ENCODE measurements around the gene KRT40.
"Not testable (repeated sequence)": the region's sequence is repeated elsewhere in the genome, so short reads cannot be mapped to it uniquely, and the experiment has no call there.

KRT40 gene

GRCh38 chr17:40984226-40984625, at the start of gene KRT40:
TSS of gene KRT40 (minus strand) at chr17:40984326. CDS start at chr17:40984273, 53 bp downstream.
- DNase-seq: no peak

- no peak for DNase-seq
Measured at GRCh38 chr17:41029633-41030245, 45.6 kb upstream of the KRT40 start, which contains the start of gene KRTAP1-4. TSS of gene KRTAP1-4 (minus strand) at chr17:41030195. CDS start at chr17:41030078, 117 bp downstream.

GRCh38 chr17:41026715-41027471, 42.8 kb upstream of the KRT40 start, which contains the start of gene KRTAP1-5:
TSS of gene KRTAP1-5 (minus strand) at chr17:41027208. CDS start at chr17:41027155, 53 bp downstream.
- DNase-seq: no peak

GRCh38 chr17:41024697-41025096, 40.6 kb upstream of the KRT40 start:
- no peak for DNase-seq

- DNase-seq: no peak
Measured at GRCh38 chr17:41020336-41020735, 36.2 kb upstream of the KRT40 start.

GRCh38 chr17:41019415-41019814, 35.3 kb upstream of the KRT40 start:
- DNase-seq: no peak

GRCh38 chr17:41018541-41018940, 34.4 kb upstream of the KRT40 start:
- no peak for DNase-seq

GRCh38 chr17:41016578-41017215, 32.6 kb upstream of the KRT40 start:
- no peak for DNase-seq

GRCh38 chr17:41015454-41015853, 31.3 kb upstream of the KRT40 start:
- no peak for DNase-seq

GRCh38 chr17:41013606-41014005, 29.5 kb upstream of the KRT40 start:
- DNase-seq: no peak

GRCh38 chr17:41013181-41013580, 29.1 kb upstream of the KRT40 start:
- DNase-seq: no peak

- DNase-seq: no peak
Measured at GRCh38 chr17:41012326-41013120, 28.4 kb upstream of the KRT40 start.

- DNase-seq: no peak
Measured at GRCh38 chr17:41010441-41010840, 26.3 kb upstream of the KRT40 start.

- no peak for DNase-seq
Measured at GRCh38 chr17:41009936-41010335, 25.8 kb upstream of the KRT40 start.

- no peak for DNase-seq
Measured at GRCh38 chr17:41009301-41009760, 25.2 kb upstream of the KRT40 start.

GRCh38 chr17:41008811-41009210, 24.7 kb upstream of the KRT40 start, which contains the start of gene KRTAP3-1:
TSS of gene KRTAP3-1 (minus strand) at chr17:41009128. CDS start at chr17:41009074, 54 bp downstream.
- DNase-seq: no peak

GRCh38 chr17:41004397-41004796, 20.3 kb upstream of the KRT40 start:
- DNase-seq: no peak

GRCh38 chr17:41003926-41004325, 19.8 kb upstream of the KRT40 start:
- DNase-seq: no peak

GRCh38 chr17:41002814-41003213, 18.7 kb upstream of the KRT40 start:
- DNase-seq: no peak

- DNase-seq: no peak
Measured at GRCh38 chr17:41001795-41002194, 17.7 kb upstream of the KRT40 start.

GRCh38 chr17:40999563-40999962, 15.4 kb upstream of the KRT40 start, which contains the start of gene KRTAP3-2:
TSS of gene KRTAP3-2 (minus strand) at chr17:40999906. CDS start at chr17:40999853, 53 bp downstream.
- DNase-seq: not testable (repeated sequence)

GRCh38 chr17:40997361-40997760, 13.2 kb upstream of the KRT40 start:
- no peak for DNase-seq

GRCh38 chr17:40996829-40997228, 12.7 kb upstream of the KRT40 start:
- DNase-seq: no peak
